C1 segment of cervical spinal cord (tissue), 14 donors: ENCODE measurements around the gene ATP2C2.
A peak's percentile ranks its signal among the peaks of the same experiment; 100 is the strongest.
"Not testable (repeated sequence)": the region's sequence is repeated elsewhere in the genome, so short reads cannot be mapped to it uniquely, and the experiment has no call there.

Experiments
- DNase-seq, 14 donors: peaks; one replicate each; lab custom pipeline; 2025; lab: John Stamatoyannopoulos, UW

The ATP2C2 gene

DNA sequence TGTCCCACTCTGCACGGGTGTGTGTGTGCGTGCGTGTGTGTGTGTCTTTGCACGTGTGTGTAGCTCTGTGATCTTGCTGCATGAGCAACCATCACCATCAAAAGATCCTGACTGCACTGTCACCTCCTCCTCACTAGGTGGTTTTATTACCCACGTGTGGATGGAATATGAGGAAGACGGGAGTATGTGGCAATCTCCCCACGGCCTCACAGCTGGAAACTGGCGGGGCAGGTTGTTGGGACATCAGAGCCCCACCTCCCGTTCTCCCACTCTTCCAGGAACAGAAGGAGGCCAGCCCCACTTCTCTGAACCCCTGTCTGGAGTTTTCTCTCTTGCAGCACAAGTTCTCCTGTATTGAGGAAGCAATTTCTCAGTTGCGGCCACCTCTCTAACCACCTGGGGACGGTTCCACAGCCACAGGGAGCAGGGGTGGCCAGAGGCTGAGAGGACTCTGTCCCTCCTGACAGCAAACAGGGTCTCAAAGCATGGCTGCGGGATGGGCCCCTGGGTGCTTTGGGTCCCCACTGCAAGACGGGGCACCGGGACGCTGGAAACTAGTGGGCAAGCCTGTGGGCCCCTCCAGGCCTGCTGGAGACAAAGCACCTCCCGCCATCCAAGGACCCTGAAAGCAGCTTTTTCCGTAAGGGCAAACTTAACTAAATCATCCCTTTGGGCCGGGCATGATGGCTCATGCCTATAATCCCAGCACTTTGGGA lies 27.9 kb upstream of the ATP2C2 start:
- DNase-seq, result no peak

DNA sequence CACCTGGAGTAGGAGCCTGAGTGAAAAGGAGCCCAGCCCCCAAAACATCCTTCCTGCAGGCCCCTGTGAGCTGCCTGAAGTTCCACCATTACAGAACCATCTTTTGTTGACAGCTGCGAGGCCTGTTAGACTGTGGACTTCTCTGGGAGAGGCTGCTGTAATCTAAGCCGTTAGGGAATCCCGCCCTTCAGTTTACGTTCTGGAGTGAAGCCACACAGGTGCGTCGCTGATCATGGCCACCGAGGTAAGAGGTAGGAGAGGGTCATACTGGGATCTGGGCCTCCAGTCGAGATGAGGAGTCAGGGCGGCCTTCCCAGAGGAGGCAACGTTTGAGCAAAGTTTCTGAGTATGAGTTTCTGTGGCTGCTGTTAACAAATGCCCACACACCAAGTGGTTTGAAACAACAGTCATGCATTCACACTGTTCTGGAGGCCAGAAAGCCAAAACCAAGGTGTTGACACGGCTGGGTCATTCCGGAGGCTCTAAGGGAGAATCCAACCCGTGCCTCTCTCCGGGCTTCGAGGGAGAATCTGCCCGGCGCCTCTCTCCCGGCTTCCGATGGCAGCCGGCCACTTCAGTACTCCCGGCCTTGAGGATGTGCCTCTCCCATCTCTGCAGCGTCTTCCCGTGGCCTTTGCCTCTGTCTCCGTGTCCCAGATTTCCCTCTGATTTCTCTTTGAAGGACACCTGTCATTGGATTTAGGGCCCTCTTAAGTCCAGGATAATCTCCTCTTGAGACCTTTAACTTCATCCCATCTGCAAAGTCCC lies 26.6 kb upstream of the ATP2C2 start:
- no peak for DNase-seq

DNA sequence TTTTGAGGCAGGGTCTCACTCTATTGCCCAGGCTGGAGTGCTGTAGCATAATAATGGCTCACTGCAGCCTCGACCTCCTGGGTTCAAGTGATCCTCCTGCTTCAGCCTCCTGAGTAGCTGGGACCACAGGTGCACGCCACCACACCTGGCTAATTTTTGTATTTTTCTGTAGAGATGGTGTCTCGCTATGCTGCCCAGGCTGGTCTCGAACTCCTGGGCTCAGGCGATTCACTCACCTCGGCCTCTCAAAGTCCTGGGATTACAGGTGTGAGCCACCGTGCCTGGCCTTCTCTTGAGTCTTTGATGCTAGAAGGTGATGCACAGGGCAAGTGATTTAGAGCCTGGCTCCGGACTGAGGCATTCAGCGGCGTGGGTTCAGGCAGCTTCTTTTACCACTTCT lies 24.5 kb upstream of the ATP2C2 start:
- not testable (repeated sequence) for DNase-seq

DNA sequence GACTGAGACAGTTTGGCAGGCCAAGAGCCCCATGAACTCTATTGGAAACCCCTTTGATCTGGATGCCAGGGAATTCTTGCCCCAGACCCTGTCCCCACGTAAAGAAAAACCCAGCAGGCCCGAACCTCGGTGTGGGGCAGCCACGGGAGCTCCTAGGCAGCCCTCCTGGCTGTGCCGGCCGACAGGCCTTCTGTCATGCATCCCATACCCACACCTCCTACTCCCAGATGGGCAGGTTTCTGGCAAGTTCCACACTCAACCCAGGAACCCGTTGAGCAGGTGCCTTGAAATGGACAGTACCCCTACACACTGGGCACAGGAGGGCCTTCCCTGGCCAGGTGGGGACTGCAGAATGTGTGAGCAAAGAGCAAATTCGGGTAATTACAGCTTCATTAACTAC lies 23.6 kb upstream of the ATP2C2 start:
- no peak for DNase-seq

DNA sequence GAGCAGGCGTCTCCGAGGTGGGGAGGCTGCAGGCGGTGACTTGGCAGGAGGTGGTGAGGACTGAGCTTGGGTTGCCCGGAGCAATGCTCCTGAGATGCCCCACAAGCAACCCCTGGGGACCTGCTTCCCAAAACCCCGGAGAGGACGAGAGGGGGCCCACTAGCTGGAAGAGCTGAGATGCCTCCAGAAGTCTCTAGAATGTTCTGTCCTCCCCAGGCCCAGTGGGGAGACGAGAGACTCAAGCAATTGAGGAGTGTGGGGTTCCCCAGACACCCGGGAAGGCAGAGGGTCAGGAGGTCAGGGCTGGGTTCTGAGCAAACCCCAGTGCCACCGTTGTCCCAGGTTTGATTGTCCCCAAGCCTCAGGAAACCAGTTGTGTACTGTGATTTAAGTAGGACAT lies 21.2 kb upstream of the ATP2C2 start:
- DNase-seq, result no peak

DNA sequence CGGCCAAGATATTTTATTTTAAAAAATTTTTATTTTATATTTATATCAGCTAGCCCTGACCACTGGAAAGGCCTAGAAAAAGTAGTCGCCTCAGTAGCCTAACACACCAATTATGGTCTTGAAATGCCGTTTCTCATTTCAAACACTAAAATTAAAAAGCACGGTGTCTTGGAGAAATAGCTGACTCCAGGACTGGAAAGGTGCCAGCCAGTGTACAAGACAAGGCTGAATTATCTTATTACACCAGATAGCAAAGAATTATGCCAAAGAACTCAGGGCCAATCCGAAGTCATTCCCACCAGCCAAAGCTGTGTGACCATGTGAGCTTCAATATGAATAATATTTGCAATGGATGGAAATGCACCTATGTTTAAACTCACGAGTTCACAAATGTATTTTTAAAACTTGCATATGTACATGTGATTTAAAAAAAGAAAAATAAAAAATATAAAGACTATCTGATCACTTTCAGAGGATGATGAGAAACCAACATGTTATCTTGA lies 19.9 kb upstream of the ATP2C2 start:
- no peak for DNase-seq

DNA sequence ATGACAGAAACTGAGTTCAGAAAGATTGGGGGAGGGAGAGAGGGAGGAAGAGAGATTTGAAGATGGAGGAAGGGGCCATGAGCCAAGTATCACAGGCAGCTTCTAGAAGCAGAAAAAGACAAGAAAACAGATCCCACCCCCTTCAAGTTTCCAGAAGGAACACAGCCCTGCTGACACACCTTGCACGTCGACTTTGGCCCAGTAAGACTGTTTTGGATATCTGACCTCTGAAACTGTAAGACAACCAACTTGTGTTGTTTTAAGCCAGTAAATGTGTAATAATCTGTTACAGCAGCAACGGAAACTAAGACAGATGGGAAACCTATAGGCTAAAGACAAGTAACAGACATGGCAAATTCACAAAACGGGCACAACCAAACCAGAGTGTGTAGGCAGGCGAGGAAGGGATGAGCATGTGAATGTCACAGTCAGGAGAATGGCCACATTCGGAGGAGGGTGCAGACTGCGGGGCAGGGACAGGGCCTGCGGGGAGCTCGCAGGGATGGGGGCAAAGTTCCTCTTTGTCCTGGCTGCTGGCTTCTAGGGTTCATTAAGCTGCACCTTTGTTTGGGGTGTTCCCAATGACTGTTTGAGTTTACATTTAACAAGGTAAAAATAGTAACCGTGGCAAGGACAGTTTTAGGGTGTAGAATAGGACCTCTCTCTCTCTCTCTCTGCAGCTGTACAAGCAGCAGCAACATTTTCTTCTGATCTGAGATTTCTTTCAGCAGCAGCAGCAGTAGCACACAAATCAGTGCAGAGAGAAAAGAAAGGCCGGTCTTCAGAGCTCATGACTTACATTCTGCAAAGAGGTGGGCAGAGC lies 18.3 kb upstream of the ATP2C2 start:
- DNase-seq, result no peak

DNA sequence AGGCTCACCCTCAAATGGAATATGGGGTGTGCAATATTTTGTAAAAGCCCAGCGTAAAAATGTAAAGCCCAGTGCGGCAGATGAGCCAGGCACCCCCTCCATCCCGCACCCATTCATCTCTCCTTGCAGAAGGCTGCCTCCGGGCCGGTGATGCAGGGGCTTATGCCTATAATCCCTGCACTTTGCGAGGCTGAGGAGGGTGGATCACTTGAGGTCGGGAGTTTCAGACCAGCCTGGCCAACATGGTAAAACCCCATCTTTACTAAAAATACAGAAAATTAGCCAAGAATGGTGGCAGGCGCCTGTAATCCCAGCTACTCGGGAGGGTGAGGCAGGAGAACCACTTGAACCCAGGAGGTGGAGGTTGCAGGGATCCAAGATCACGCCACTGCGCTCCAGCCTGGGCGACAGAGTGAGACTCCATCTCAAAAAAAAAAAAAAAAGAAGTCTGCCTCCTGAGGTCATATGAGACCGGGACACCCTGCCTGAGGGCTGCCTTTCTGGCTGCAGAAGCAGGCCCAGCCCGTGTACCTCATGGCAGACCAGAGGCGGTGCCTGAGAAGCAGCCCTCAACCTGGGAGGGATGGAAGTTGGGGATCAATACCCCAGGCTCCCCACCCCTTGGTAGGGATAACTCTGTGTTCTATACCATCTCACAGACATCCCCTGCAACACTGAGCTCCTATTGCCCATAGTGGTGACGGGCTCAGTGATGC lies 17.5 kb upstream of the ATP2C2 start:
- no peak for DNase-seq

DNA sequence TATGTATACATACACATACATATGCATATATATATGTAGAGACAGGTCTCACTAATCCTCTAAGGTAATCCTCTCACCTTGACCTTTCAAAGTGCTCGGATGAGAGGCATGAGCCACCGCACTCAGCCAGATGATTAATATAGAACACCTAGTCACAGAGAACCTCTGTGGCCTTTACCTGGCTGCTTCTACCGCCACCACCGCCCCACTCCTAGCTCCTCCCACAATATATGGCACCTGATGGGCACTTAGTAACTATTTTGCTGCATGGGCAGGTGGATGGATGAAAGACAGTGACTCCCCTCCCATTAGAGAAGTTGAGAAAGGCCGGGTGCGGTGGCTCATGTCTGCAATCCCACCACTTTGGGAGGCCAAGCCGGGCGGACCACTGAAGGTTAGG lies 16.7 kb upstream of the ATP2C2 start:
- no peak for DNase-seq

DNA sequence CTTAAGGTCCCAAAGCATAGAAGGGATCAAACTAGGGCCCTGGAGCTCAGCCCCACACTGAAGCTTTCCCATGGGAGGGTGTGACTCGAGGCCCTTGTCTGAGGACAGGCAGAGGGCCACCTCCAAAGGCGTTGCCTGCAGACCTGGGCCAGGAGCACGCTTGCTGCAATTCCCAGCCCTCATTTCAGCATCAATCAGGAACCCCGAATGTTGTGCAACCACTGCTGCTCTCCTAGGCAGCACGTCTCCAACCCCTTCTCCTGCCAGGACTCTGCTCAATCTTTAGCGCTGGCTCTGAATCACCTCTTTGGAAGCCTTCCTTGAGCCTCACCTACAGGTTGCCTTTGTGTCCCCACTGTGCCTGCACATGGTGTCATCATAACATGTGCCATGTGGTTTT lies 14.0 kb upstream of the ATP2C2 start:
- DNase-seq, result no peak

DNA sequence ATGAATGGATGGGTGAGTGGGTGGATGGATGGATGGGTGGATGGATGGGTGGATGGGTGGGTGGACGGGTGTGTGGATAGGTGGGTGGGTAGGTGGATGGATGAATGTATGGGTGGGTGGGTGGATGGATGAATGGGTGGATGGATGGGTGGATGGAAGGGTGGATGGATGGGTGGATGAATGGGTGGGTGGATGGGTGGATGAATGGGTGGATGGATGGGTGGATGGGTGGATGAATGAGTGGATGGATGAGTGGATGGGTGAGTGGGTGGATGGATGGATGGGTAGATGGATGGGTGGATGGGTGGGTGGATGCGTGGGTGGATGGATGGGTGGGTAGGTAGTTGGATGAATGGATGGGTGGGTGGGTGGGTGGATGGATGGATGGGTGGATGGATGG lies 13.2 kb upstream of the ATP2C2 start:
- no peak for DNase-seq

DNA sequence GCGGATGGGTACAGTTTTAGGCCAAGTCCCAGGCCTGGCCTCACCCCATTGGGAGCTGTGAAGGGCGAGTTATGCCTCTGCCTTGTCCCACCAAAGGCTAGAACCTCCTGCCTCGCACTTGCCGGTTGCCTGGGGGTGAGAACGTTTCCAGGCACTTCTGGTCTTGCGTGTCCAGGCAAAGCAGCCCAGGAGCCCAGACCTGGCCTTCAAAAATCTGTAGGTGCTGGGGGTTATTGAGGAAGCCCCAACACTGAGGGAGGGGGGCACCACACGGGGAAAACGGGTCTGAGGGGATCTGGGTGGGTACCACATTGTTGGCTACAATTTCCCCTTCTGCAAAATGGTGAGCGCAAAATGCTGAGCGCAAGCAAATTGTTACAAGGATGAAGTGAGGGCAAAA lies 12.2 kb upstream of the ATP2C2 start:
- DNase-seq, result peak in 7 of 14 donors; percentile 42 to 58 (median 53)

DNA sequence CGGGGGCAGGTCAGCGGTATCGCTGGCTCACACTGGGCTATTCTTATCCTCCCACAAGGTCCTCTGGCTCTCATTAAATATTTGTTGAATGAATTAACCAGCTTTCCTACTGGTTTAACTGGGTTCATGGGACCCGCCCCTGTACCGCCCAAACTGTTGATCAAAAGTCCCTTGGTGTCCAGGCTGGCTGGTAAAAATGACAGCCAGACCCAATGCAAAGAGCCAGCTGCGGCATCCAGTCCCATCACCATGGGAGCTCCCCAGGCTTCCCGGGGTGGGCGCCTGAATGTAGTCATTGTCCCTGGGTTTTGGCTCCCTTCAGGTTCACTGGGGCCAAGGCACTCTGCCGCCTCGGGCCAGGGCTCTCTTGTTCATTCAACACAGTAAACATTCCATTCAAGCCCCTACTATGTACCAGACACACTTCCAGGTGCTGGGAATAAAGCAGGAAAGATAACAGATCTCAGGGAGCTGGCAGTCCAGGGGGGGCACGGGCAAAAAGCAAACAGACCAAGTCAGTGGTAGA lies 11.7 kb upstream of the ATP2C2 start:
- DNase-seq, result peak in 13 of 14 donors; percentile 45 to 87 (median 76)

DNA sequence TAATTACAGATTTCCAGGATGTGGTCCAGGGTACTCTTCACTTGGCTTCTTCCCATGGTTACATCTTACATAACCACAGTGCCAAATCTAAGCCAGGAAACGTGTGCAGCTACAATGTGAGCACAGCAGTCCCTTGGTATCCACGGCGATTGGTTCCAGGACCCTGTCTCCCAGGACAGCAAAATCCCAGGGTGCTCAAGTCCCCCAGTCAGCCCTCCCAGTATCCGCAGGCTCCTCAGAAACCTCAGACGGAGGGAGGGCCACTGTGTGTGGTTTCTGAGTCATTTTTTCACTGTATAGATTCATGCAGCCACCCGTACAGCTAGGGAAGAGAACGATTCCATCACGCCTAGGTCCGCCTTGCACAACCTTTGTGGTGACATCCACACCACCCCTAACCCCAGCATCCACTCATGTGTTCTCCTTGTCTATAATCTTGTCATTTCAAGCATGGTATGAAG lies 11.1 kb upstream of the ATP2C2 start:
- peak in 6 of 14 donors; percentile 5 to 53 (median 30) for DNase-seq

DNA sequence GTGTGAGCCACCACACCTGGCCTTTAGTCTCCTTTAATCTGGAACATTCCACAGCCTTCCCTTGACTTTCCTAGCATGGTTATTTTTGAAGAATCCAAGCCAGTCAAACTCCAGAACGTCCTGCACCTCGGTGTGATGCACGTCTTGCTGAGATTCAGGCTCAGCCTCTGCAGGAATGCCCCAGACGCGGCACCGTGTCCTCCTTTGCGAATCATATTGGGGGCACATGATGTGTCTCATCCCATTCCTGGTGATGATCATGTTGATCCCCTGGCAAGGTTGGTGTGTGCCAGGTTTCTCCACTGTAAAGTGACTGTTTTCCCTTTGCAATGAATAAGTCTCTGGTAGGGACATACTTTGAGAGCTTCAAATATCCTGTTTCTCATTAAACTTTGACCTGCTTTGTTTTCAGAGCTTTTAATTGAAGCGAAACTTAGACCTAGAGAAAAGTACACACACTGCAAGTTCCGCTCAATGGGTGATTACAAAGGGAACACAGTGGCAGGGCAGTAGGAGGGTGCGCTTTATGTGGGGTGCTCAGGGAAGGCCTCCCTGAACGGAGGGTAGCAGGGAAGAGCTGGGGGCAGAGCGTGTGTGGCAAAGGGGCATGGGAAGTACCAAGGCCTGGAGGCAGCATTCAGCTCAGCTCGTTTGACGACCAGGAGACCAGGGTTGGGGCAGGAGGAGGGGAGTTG lies 9.6 kb upstream of the ATP2C2 start:
- DNase-seq, result no peak

DNA sequence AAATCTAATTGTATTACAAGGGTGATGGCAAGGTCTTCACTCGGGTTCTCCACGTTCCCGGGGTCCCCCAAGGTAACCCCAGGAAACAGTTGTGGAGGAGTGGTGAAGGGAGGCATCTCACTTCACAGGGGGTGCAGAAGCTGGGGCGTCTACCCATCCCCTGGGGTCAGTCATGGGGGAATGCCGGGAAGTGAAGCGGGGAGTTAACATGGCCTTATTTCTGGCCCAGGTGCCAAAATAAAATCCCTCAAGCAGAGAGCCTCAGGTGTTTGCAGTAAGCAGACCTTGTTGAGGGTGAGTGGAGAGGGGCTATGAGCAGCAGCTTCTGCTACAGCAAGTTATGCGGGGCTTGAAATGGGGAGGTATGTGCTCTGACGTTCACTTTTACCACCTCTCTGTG lies 9.0 kb upstream of the ATP2C2 start:
- no peak for DNase-seq

DNA sequence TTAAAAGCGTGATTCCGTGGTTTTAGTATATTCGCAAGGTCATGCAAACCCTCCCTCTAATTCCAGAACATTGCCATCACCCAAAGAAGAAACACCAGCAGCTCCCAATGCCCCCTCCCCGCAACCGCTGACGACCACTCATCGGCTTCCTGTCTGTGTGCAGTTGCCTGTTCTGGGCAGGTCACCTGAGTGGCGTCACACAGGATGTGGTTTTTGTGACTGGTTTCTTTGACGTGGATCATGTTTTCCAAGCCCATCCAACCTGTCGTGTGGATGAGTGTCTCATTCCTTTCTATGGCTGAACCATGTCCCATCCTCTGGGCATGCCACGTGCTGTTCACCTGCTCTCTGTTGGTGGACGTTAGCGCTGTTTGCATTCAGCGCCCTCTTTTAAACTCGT lies 8.2 kb upstream of the ATP2C2 start:
- DNase-seq, result no peak

DNA sequence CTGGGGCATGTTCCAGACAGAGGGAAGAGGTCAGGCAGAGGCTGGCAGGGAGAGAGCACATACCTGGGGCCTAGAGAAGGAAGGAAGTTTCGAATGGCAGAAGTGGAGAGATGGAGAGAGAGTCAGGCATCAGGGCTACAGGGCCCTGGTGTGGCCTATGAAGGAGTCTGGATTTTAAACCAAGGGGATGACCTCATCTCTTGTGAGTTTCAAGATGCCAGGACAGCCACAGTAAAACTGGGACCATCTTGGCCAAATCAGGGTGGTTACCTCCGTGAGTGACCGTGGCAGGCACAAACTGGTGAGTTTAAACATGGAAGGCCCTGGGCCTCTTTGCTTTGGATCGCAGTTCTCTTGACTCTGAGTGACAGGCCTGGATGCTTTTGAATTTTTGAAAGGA lies 7.6 kb upstream of the ATP2C2 start:
- DNase-seq, result no peak

DNA sequence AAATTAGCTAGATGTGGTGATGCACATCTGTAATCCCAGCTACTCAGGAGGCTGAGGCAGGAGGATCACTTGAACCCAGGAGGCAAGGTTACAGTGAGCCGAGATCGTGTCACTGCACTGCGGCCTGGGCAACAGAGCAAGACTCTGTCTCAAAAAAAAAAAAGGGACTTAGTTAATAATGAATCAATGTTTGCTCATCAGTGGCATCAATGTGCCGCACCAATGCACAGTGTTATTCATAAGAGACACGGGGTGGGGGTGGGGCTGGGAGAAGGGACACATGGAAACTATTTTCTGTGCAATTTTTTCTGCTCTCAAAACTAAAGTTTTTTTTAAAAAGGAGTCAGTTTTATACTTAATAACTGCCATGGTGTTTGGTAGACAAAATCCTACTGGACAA lies 6.8 kb upstream of the ATP2C2 start:
- DNase-seq, result no peak

DNA sequence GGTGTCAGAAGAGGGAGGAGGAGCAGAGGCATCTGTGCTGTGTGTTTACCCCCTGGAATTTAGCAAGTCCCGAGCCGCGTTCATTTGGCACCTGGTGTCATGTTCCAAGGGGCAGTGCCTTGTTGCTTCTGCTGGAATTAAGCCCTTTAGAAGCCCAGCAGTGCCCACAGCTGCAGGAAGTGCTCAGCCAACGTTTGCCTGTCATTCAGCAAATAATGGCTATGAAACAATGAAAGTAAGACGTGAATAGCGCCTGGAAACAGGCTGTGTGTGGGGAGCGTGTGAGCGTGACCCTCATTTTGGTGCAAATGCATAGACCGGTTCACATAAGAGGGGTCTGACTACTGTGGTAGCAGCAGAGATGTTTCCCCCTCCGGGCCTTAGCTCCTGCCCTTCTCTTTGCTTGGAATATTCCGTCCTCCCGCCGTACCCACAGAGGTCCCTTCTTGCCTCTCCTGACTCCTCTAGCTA lies 5.8 kb upstream of the ATP2C2 start:
- DNase-seq, result peak in 5 of 14 donors; percentile 15 to 27 (median 19)
